IMR-90 (cell line): ENCODE measurements around the gene SPART. TPM values are rescaled to one million over a fixed set of nuclear protein-coding genes. Genes with fewer than 3 reads are reported as not detected.

Source experiments
- ATAC-seq: fragments of 200-7000 bp; cut with Tn5 transposase; 2 replicates; pipeline ENCODE4 v1.9.1; 2020; ENCODE audit warnings: low read depth, mild to moderate bottlenecking, moderate library complexity
- BruUV-seq: library from RNA; stranded (reverse); fragments of 400-500 nt; replicated peaks from 2 replicates; lab custom pipeline; 2021; lab: Mats Ljungman, UMichigan
- CTCF ChIA-PET: fragments of 300-600 bp; formaldehyde crosslinking; extraction: SDS; loops from one replicate; lab custom pipeline; 2021; ENCODE audit warnings: antibody characterized with exemption; lab: Yijun Ruan, JAX
- POLR2A ChIA-PET: fragments of 300-600 bp; sonication (Branson Sonifier 250); formaldehyde crosslinking; loops from one replicate; lab custom pipeline; 2022; ENCODE audit warnings: antibody characterized with exemption; ENCODE audit not compliant: unreplicated experiment; lab: Charles Lee
- DNase-seq: peaks from one replicate; pipeline ENCODE4 v3.0.0; 2013
- H2AFZ ChIP-seq: replicated peaks from 2 replicates; pipeline ENCODE3; 2013; ENCODE audit warnings: low read length, mild to moderate bottlenecking; ENCODE audit not compliant: poor library complexity
- H2AK5ac ChIP-seq: 2 replicates; pipeline ENCODE4 v1.6.1; 2013; ENCODE audit warnings: low read depth, low read length, inconsistent platforms
- H2AK9ac ChIP-seq: replicated peaks from 2 replicates; pipeline ENCODE3; 2013; ENCODE audit warnings: mild to moderate bottlenecking, low read depth, low read length, moderate library complexity; ENCODE audit not compliant: poor library complexity
- H2BK120ac ChIP-seq: 2 replicates; pipeline ENCODE4 v1.6.1; 2013; ENCODE audit warnings: low read depth, low read length, inconsistent platforms
- H2BK15ac ChIP-seq: 3 replicates; pipeline ENCODE4 v1.6.1; 2013; ENCODE audit warnings: low read depth, low read length, inconsistent platforms
- H2BK20ac ChIP-seq: 2 replicates; pipeline ENCODE4 v1.6.1; 2013; ENCODE audit warnings: low read depth, mild to moderate bottlenecking, inconsistent platforms, low read length, moderate library complexity
- H2BK5ac ChIP-seq: 2 replicates; pipeline ENCODE4 v1.6.1; 2013; ENCODE audit warnings: mild to moderate bottlenecking, low read depth, low read length, inconsistent platforms; ENCODE audit not compliant: poor library complexity, severe bottlenecking
- H3K14ac ChIP-seq: replicated peaks from 2 replicates; pipeline ENCODE4 v1.6.1; 2013; ENCODE audit warnings: low read depth, low read length, inconsistent platforms
- H3K18ac ChIP-seq: 2 replicates; pipeline ENCODE4 v1.6.1; 2013; ENCODE audit warnings: low read depth, low read length, control low read depth
- H3K23ac ChIP-seq: 2 replicates; pipeline ENCODE4 v1.6.1; 2013; ENCODE audit warnings: low read depth, low read length, inconsistent platforms
- H3K27ac ChIP-seq: 2 replicates; pipeline ENCODE4 v1.5.1; 2013; ENCODE audit warnings: mild to moderate bottlenecking, control low read depth, low read length; ENCODE audit not compliant: insufficient read depth
- H3K27me3 ChIP-seq: 2 replicates; pipeline ENCODE4 v1.6.1; 2013; ENCODE audit warnings: low read length; ENCODE audit not compliant: control insufficient read depth, insufficient read depth
- H3K36me3 ChIP-seq: 2 replicates; pipeline ENCODE4 v1.6.1; 2013; ENCODE audit warnings: low read length, mixed read lengths; ENCODE audit not compliant: control insufficient read depth, insufficient read depth
- H3K4ac ChIP-seq: 2 replicates; pipeline ENCODE4 v1.6.1; 2013; ENCODE audit warnings: low read depth, low read length, inconsistent platforms
- H3K4me1 ChIP-seq: 2 replicates; pipeline ENCODE4 v1.6.1; 2013; ENCODE audit warnings: low read length, mixed read lengths; ENCODE audit not compliant: control insufficient read depth, insufficient read depth
- H3K4me2 ChIP-seq: 2 replicates; pipeline ENCODE4 v1.6.1; 2013; ENCODE audit warnings: low read depth, mild to moderate bottlenecking, control low read depth, low read length, moderate library complexity
- H3K4me3 ChIP-seq: 2 replicates; pipeline ENCODE4 v1.5.1; 2013; ENCODE audit warnings: low read depth, mild to moderate bottlenecking, control low read depth, low read length, moderate library complexity; ENCODE audit not compliant: insufficient read depth
- H3K56ac ChIP-seq: 2 replicates; pipeline ENCODE4 v1.6.1; 2013; ENCODE audit warnings: low read length, inconsistent platforms; ENCODE audit not compliant: insufficient read depth; ENCODE audit errors: extremely low read depth
- H3K79me1 ChIP-seq, 2 experiments: 2 replicates each; pipeline ENCODE4 v1.6.1; 2013; ENCODE audit warnings: low read length in 2 of 2, inconsistent platforms in 1 of 2, low read depth in 1 of 2
- H3K9ac ChIP-seq: 2 replicates; pipeline ENCODE4 v1.6.1; 2013; ENCODE audit warnings: low read depth, low read length, control low read depth
- H3K9me1 ChIP-seq: 2 replicates; pipeline ENCODE4 v1.6.1; 2013; ENCODE audit warnings: low read length, inconsistent platforms; ENCODE audit not compliant: insufficient read depth
- H3K9me3 ChIP-seq: 2 replicates; pipeline ENCODE4 v1.6.1; 2013; ENCODE audit warnings: low read length; ENCODE audit not compliant: control insufficient read depth, insufficient read depth
- H4K20me1 ChIP-seq: 2 replicates; pipeline ENCODE4 v1.6.1; 2013; ENCODE audit warnings: low read length, inconsistent platforms; ENCODE audit not compliant: insufficient read depth
- H4K5ac ChIP-seq: 2 replicates; pipeline ENCODE4 v1.6.1; 2013; ENCODE audit warnings: mild to moderate bottlenecking, low read depth, low read length, control low read depth
- H4K8ac ChIP-seq, 2 experiments: 2 replicates each; pipeline ENCODE4 v1.6.1; 2013; ENCODE audit warnings: low read depth in 2 of 2, low read length in 2 of 2, control low read depth in 1 of 2, inconsistent platforms in 1 of 2
- H4K91ac ChIP-seq: 2 replicates; pipeline ENCODE4 v1.6.1; 2013; ENCODE audit warnings: low read depth, low read length, inconsistent platforms; ENCODE audit not compliant: insufficient read depth
- BHLHE40 ChIP-seq: fragments of 150-350 bp; IDR thresholded peaks from 2 replicates; pipeline ENCODE4 v1.6.1; 2016; ENCODE audit warnings: mild to moderate bottlenecking, low read depth, low read length
- CTCF ChIP-seq: conservative IDR thresholded peaks from 2 replicates; pipeline ENCODE4 v1.5.1; 2012; ENCODE audit warnings: mild to moderate bottlenecking, low read depth, low read length, improper control_type of control experiment
- ELK1 ChIP-seq: fragments of 150-350 bp; IDR thresholded peaks from 2 replicates; pipeline ENCODE4 v1.6.1; 2016; ENCODE audit warnings: low read depth, mild to moderate bottlenecking, low read length, moderate library complexity, borderline replicate concordance
- MAFK ChIP-seq: IDR thresholded peaks from 2 replicates; pipeline ENCODE4 v1.6.1; 2012; ENCODE audit warnings: low read depth, low read length, improper control_type of control experiment
- MAZ ChIP-seq: IDR thresholded peaks from 2 replicates; pipeline ENCODE4 v1.6.1; 2012; ENCODE audit warnings: low read depth, mild to moderate bottlenecking, low read length, improper control_type of control experiment, moderate library complexity, borderline replicate concordance
- MXI1 ChIP-seq: IDR thresholded peaks from 2 replicates; pipeline ENCODE4 v1.6.1; 2012; ENCODE audit warnings: low read depth, mild to moderate bottlenecking, low read length, moderate library complexity, borderline replicate concordance
- POLR2A ChIP-seq: IDR thresholded peaks from 2 replicates; pipeline ENCODE4 v1.6.1; 2012; ENCODE audit warnings: mild to moderate bottlenecking, low read depth, low read length
- RAD21 ChIP-seq: IDR thresholded peaks from 2 replicates; pipeline ENCODE4 v1.6.1; 2012; ENCODE audit warnings: low read length, improper control_type of control experiment
- RCOR1 ChIP-seq: IDR thresholded peaks from 2 replicates; pipeline ENCODE4 v1.6.1; 2012; ENCODE audit warnings: mild to moderate bottlenecking, low read length, improper control_type of control experiment; ENCODE audit not compliant: insufficient replicate concordance
- RFX5 ChIP-seq: IDR thresholded peaks from 2 replicates; pipeline ENCODE4 v1.8.0; 2012; ENCODE audit warnings: low read depth, mild to moderate bottlenecking, low read length, moderate library complexity
- SMC3 ChIP-seq: fragments of 150-350 bp; IDR thresholded peaks from 2 replicates; pipeline ENCODE4 v1.6.1; 2016; ENCODE audit warnings: low read depth, mild to moderate bottlenecking, antibody characterized with exemption, low read length, moderate library complexity
- WGBS, 2 experiments: methylation state at CpG; one replicate each; pipeline versions ENCODE4 v1.1.5 to v1.1.7; 2013; ENCODE audit warnings: missing lambda C conversion rate in 2 of 2; ENCODE audit not compliant: insufficient read length in 1 of 2; ENCODE audit errors: extremely low coverage in 2 of 2; 5-methylcytosine and 5-hydroxymethylcytosine counted together
- dilution Hi-C: fragments of 300-500 bp; cut with HindIII; formaldehyde crosslinking; loops from one replicate; pipeline ENCODE4 v1.14.3; 2018; ENCODE audit warnings: low sequenced_read_pairs; ENCODE audit not compliant: unreplicated experiment
- in situ Hi-C: fragments of 300-500 bp; cut with MboI; formaldehyde crosslinking; loops from 3 replicates; pipeline ENCODE4 v1.14.3; 2019; ENCODE audit warnings: low sequenced_read_pairs, inconsistent platforms, mixed read lengths
- intact Hi-C: fragments of 100-400 bp; cut with micrococcal nuclease; formaldehyde crosslinking; loops from 2 replicates; pipeline ENCODE4 v1.10.0; 2022
- polyA plus RNA-seq, 3 experiments: library from polyadenylated mRNA; depleted of rRNA; stranded (reverse); fragments of >200 nt; gene quantifications; 2 replicates each; pipeline ENCODE4 v1.2.3, GENCODE V29; 2012; ENCODE audit warnings: low replicate concordance in 1 of 3
- total RNA-seq: library from RNA; depleted of rRNA; stranded (reverse); fragments of >200 nt; gene quantifications from 2 replicates; pipeline ENCODE4 v1.2.3, GENCODE V29; 2012
- TF ChIP-seq, protein P1 (sequence below): fragments of 150-350 bp; IDR thresholded peaks from 2 replicates; pipeline ENCODE4 v1.6.1; 2017; ENCODE audit warnings: mild to moderate bottlenecking, antibody characterized with exemption, low read length, low read depth

Gene SPART
- total and polyA plus RNA-seq, 2 of the 4 experiments (the other 2 are of a cell fraction) = 43.8 to 110 TPM

- Histone ChIP-seq H3K56ac (no peak overlapping the region), H3K9me3 (no peaks in the 10 kb centered on the region), H2BK15ac (no peak overlapping the region), H4K8ac (no peak overlapping the region), H2BK5ac (no peak overlapping the region), H3K4me1 (peaks cover 6% of the 10 kb centered on the region), H4K5ac (no peak overlapping the region), H3K23ac (no peak overlapping the region), H3K9ac (no peak overlapping the region), H2AFZ (no peak overlapping the region), H2AK9ac (no peak overlapping the region), H2BK20ac (no peak overlapping the region), H3K9me1 (peaks cover 3% of the 10 kb centered on the region; the same call in 1 of the 2 replicates), H3K4me3 (no peak overlapping the region), H4K20me1 (no peaks in the 10 kb centered on the region), H3K18ac (no peak overlapping the region), H3K4ac (no peak overlapping the region), H4K91ac (no peak overlapping the region), H2AK5ac (no peak overlapping the region), H3K36me3 (no peaks in the 10 kb centered on the region), H3K27ac (no peak overlapping the region), H3K27me3 (no peaks in the 10 kb centered on the region), H3K79me1 (no peaks in the 10 kb centered on the region), H2BK120ac (no peak overlapping the region), H3K14ac (no peak overlapping the region), H3K4me2 (no peak overlapping the region)
- no peak for TF ChIP-seq POLR2A
- TF ChIP-seq RFX5 = no peak
- TF ChIP-seq MAZ = no peak
- no peak for TF ChIP-seq BHLHE40
- no peak for TF ChIP-seq MXI1
- TF ChIP-seq, protein P1, sequence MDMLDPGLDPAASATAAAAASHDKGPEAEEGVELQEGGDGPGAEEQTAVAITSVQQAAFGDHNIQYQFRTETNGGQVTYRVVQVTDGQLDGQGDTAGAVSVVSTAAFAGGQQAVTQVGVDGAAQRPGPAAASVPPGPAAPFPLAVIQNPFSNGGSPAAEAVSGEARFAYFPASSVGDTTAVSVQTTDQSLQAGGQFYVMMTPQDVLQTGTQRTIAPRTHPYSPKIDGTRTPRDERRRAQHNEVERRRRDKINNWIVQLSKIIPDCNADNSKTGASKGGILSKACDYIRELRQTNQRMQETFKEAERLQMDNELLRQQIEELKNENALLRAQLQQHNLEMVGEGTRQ = no peak
- no peak for TF ChIP-seq ELK1
- no peak for TF ChIP-seq SMC3
- no peak for TF ChIP-seq RCOR1
- TF ChIP-seq MAFK = no peak
- TF ChIP-seq RAD21 = no peak
- TF ChIP-seq CTCF = no peak
- intact Hi-C loops = no loop called here
- dilution Hi-C loops = no loop called here
- CTCF ChIA-PET = no interaction called here
- ATAC-seq (no peak), DNase-seq (no peak)
- POLR2A ChIA-PET = no interaction called here
- WGBS, 2 experiments = 100% methylated on average over 1 of the region's 4 CpGs; no CpG with 5 or more reads in 1 of the 2 experiments
- BruUV-seq = no TSS peak
- in situ Hi-C loops = no loop called here
These were observed 11.0 kb upstream of the SPART start for GRCh38 chr13:36357231-36357630.
